T-helper 2 cell treated with Interferon-gamma antibody and Interleukin-4, amounts not matched to agents 100 ng/mL and 5 ng/mL, for 36 hours (primary cell): ENCODE measurements around the gene ZNF774. TPM values are rescaled to one million over a fixed set of nuclear protein-coding genes. Genes with fewer than 3 reads are reported as not detected.

ENCODE experiments used
- intact Hi-C: fragments of 100-400 bp; cut with micrococcal nuclease; formaldehyde crosslinking; loops from one replicate; pipeline ENCODE4 v1.15.1; 2023
- total RNA-seq: library from RNA; stranded (reverse); gene quantifications from 2 replicates; pipeline ENCODE4 v1.2.3, GENCODE V29; 2022

ZNF774 gene
- total RNA-seq, result 1.8 and 1.9 TPM in 2 replicates

GRCh38 chr15:90352107-90352893, at the start of gene ZNF774:
TSS of gene ZNF774 (plus strand) at chr15:90352284. CDS start at chr15:90354661, 2,377 bp downstream.
- intact Hi-C loops, result loop anchor here (1.0 to 5.0 kb wide), 2 partner anchors 36 to 45 kb away; partner anchors contain the start of gene IQGAP1

GRCh38 chr15:90305355-90305754, 46.7 kb upstream of the ZNF774 start:
- intact Hi-C loops, result loop anchor here (5.0 to 10.0 kb wide), 2 partner anchors 47 to 309 kb away; partner anchors contain the start of gene ZNF774

DNA sequence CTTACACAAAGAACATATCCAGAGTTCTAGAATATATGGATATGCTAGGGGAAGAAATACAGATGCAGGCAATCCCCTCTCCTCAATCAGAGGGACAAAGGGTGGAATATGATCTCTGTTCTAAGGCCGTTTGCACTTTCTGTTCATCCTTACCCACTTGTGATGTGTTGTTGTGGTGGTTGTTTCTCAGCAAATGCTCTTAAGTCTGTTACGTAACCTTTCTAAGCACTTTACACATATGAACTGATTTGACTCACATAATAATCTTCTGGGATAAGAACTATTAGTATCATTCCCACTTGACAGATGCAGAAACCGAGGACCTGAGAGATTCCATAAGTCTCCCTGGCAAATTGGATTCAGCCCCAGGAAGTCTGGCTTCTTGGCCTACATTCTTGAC, 46.2 kb upstream of the ZNF774 start:
- intact Hi-C loops, result loop anchor here (5.0 to 10.0 kb wide), 2 partner anchors 46 to 309 kb away; partner anchors contain the start of gene ZNF774

GRCh38 chr15:90306560-90306959, 45.5 kb upstream of the ZNF774 start:
- intact Hi-C loops, result loop anchor here (5.0 to 10.0 kb wide), 2 partner anchors 46 to 308 kb away; partner anchors contain the start of gene ZNF774

DNA sequence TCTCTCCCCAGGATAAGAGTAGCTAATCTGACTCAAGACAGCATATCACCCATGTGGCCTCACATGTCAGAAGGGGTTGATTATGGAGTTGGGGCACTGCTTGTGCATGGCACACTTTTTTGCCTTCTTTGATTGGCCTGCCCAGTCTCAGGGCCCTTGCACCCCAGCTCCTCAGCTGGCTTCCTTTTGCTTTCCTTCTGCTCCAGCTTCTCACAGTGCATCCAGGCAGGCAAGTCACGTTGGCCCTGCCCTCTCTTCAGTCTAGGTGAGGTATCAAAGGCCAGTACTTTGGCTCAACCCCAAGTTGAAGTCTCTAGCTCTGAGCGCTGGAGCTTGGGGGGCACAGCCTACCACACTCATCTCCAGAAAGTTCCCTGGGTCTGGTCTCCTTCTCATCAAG, 44.4 kb upstream of the ZNF774 start:
- intact Hi-C loops, result loop anchor here (5.0 to 10.0 kb wide), 2 partner anchors 45 to 307 kb away; partner anchors contain the start of gene ZNF774

GRCh38 chr15:90309020-90309419, 43.1 kb upstream of the ZNF774 start:
- intact Hi-C loops, result loop anchor here (5.0 to 10.0 kb wide), 2 partner anchors 43 to 306 kb away; partner anchors contain the start of gene ZNF774

- intact Hi-C loops, result no loop called here
Measured at GRCh38 chr15:90315278-90315982, 36.7 kb upstream of the ZNF774 start.

- intact Hi-C loops, result no loop called here
Measured at GRCh38 chr15:90316139-90316538, 35.9 kb upstream of the ZNF774 start.

DNA sequence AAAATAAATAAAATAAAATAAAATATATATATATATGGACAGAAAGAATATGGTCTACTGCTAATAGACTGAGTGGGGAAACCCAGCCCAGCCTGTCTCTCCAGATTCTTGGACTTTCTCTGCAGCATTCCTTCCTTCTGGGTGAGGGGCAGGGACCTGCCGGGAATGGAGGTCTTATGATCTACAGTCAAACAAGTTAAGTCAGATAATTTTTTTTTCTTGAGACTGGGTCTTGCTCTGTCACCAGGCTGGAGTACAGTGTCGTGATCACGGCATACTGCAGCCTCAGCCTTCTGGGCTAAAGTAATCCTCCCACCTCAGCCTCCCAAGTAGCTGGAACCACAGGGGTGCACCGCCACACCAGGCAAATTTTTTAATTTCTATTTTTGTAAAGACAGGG, 33.5 kb upstream of the ZNF774 start:
- intact Hi-C loops, result no loop called here

DNA sequence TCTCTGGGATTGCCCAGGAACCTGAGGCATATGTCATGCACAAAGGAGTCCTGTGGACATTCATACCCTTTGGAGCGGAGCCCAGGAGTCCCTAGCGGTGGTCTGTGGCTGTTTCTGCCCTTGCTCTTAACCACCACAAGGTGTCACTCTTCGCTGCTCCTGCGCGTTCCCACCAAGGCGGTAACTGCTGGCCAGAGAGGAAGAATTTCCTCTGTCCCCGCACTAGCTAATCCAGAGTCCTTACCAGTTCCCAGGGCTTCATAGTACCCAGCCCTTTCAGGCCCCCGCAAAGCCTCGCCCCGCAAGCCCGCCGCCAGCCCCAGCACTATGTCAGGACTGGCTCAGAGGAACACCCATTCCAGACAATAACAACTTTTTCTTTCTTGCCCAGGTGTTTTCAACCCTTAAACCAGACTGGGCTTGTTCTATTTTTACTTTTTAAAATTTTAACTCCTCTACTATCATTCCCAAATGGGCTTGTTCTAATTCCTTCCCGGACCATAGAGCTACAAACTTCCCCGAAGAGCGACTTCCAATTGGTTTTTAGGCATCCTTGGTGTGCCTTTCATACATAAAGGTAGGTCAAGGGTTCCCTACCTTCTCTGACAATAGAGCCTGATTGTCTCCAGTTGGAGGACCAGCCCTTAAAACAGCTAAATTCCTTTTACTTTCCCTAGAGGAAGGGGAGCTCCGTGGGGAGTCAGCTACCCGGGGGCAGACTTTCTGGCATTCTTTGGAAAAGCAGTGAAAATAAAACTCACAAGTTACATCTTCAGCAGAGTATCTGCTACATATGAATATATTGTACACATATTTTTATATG, 31.8 kb upstream of the ZNF774 start:
- intact Hi-C loops, result loop anchor here (1.0 to 5.0 kb wide), 3 partner anchors 42 to 567 kb away; no protein-coding TSS in a partner anchor

GRCh38 chr15:90320885-90321278, 31.2 kb upstream of the ZNF774 start:
- intact Hi-C loops, result loop anchor here (1.0 to 5.0 kb wide), 3 partner anchors 41 to 566 kb away; no protein-coding TSS in a partner anchor

DNA sequence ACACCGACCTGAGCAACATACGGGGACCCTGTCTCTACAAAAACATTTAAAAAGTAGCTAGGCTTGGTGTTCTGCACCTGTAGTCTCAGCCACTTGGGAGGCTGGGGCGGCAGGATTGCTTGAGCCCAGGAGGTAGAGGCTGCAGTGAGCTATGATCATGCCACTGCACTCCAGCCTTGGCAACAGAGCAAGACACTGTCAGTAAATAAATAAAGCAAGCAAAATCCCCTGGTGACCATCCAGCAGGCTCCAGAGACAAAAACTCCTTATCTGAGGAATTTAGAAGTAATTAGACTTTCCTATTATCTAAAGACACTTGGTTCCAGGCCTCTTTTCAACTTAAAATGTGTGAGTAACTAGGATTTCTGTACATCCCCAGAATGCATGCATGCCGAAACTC, 29.5 kb upstream of the ZNF774 start:
- intact Hi-C loops, result loop anchor here (5.0 kb wide), 1 partner anchor 565 kb away; no protein-coding TSS in a partner anchor

DNA sequence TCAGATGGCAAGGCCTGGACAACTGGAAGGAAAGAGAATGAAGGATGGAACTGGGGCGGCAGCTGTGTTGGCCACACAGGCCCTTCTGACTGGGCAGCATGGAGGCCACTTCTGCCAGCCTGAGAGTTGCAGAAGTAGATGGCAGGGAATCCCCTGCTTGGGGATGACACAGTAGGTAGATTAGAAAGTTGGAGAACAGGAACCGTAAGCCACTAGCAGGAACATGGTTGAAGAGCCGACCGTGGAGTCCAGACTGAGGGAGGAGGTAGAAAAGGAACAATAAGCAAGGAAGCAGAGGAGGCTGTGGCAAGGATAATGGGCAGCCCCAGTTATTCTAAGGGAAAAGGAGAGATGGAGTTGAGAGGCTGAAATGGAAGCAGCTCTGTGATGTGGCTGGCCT, 26.4 kb upstream of the ZNF774 start:
- intact Hi-C loops, result no loop called here

GRCh38 chr15:90326441-90326840, 25.6 kb upstream of the ZNF774 start:
- intact Hi-C loops, result no loop called here

GRCh38 chr15:90327311-90327710, 24.8 kb upstream of the ZNF774 start:
- intact Hi-C loops, result no loop called here

DNA sequence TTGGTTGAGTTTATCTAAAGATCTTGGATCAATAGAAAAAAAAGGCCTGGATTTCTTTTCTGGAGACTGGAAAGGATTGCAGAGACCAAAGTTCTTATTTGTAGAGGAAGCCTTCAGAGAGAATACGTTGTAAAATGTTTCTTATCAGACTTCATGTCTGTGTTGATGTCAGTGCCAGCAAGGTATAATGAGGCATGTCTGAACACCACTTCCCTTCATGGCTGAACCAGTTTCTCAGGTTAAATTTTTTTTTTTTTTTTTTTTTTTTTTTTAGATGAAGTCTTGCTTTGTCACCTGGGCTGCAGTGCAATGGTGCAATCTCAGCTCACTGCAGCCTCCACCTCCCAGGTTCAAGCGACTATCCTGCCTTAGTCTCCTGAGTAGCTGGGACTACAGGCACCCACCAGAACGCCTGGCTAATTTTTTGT, 17.8 kb upstream of the ZNF774 start:
- intact Hi-C loops, result no loop called here

GRCh38 chr15:90336705-90337141, 15.4 kb upstream of the ZNF774 start:
- intact Hi-C loops, result no loop called here

- intact Hi-C loops, result no loop called here
Measured at GRCh38 chr15:90337256-90337655, 14.8 kb upstream of the ZNF774 start.

DNA sequence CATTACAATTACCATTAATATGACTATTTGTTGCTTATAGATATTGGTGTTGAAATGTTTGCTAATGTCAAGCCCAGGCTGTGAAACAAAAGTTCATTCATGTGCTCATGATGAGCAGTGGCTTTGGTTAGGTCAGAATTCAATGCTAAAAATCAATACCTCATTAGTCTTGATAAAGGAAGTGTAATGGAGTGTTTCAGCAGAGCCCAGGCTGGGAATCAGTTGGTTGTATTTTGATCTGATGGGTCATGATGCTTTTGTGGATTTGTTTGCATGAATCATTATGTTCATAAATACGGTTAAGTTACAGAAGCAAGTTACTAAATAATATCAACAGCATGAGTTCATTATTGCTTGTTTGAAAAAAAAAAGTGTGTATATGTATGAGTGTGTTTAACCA, 13.6 kb upstream of the ZNF774 start:
- intact Hi-C loops, result no loop called here

DNA sequence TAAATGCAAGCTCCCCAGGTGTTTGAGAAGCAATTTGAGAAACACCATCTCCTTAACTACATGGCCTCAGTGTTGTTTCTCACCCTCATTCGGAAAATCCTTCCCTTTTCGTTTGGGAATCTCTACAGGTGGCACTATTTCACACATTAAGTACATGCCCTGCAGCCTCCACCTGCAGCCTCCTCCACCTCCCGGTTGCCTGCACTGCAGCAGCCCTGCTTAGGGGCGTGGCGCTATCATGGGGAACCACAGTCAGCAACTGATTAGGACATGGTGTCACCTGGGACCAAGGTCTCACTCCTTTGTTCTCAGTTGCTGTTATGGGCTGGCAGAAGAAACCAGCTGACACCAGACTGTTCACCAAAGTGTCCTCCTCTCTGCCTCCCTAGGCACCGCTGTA, 11.7 kb upstream of the ZNF774 start:
- intact Hi-C loops, result no loop called here

DNA sequence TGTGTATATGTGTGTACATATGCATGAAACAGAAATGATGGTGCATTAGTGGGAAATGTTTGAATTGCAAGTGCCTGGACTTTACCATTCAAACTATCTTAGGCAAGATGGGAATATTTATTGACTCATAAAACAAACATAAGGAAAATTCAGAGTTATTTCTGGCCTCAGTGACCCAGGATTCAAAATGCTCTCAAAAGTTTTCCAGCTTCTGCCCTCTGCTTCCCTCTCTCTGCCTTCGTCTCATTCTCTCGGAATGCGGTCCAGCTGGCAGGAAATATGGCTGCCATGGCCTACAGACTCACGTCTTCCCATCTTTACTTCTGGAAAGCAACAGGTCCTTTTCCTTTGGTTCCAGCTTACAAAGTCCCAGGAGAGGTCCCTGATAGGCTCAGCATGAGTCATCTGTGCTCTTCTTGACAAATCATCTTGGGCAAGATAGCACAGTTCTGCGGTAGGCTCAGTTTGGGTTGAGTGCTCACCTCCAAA, 8.7 kb upstream of the ZNF774 start:
- intact Hi-C loops, result no loop called here
